GM18861 (cell line): ENCODE results near the gene REX1BD.
"Not testable (repeated sequence)": the region's sequence is repeated elsewhere in the genome, so short reads cannot be mapped to it uniquely, and the experiment has no call there.

Experiments
- ATAC-seq: cut with Tn5 transposase; IDR thresholded peaks from one replicate; pipeline ENCODE4 v1.9.1; 2021; ENCODE audit not compliant: unreplicated experiment

The REX1BD gene

GRCh38 chr19:18600692-18601397, 12.2 kb downstream of the REX1BD start:
- ATAC-seq: not testable (repeated sequence)

- no peak for ATAC-seq
These were observed 13.3 kb downstream of the REX1BD start for GRCh38 chr19:18601875-18602274.

- no peak for ATAC-seq
These were observed 14.8 kb downstream of the REX1BD start for GRCh38 chr19:18603255-18603957.

GRCh38 chr19:18603958-18604819, 15.6 kb downstream of the REX1BD start:
- no peak for ATAC-seq

- no peak for ATAC-seq
These were observed 16.2 kb downstream of the REX1BD start for GRCh38 chr19:18604820-18605159.

- ATAC-seq: no peak
These were observed 16.6 kb downstream of the REX1BD start for GRCh38 chr19:18605196-18605545.

GRCh38 chr19:18605546-18606280, 17.1 kb downstream of the REX1BD start:
- no peak for ATAC-seq

GRCh38 chr19:18606281-18607225, 18.0 kb downstream of the REX1BD start, which contains the start of gene CRLF1:
Gene CRLF1, minus strand, starts transcription at chr19:18606799. Its CDS starts 143 bp downstream, at chr19:18606656.
- no peak for ATAC-seq

GRCh38 chr19:18607226-18608101, 18.9 kb downstream of the REX1BD start:
- ATAC-seq: no peak

GRCh38 chr19:18608102-18608804, 19.7 kb downstream of the REX1BD start:
- ATAC-seq: no peak

GRCh38 chr19:18608805-18609716, 20.5 kb downstream of the REX1BD start:
- ATAC-seq: no peak

- no peak for ATAC-seq
These were observed 21.1 kb downstream of the REX1BD start for GRCh38 chr19:18609717-18610051.

- no peak for ATAC-seq
These were observed 21.6 kb downstream of the REX1BD start for GRCh38 chr19:18610245-18610555.

GRCh38 chr19:18610556-18611326, 22.1 kb downstream of the REX1BD start:
- no peak for ATAC-seq

GRCh38 chr19:18611327-18612050, 22.9 kb downstream of the REX1BD start:
- no peak for ATAC-seq
